SJCRH30 (cell line): Measurements from ENCODE around the gene BPIFB1. TPM values are rescaled to one million over a fixed set of nuclear protein-coding genes. Genes with fewer than 3 reads are reported as not detected.

Experiments
- DNase-seq, 2 experiments: peaks; one replicate each; pipeline ENCODE4 v3.0.0-alpha.2; 2015 to 2020
- H3K27ac ChIP-seq: fragments of 250-450 bp; sonication (Bioruptor Pico); 2 replicates; pipeline ENCODE4 v1.5.1; 2020; ENCODE audit warnings: mild to moderate bottlenecking, moderate library complexity
- H3K27me3 ChIP-seq: fragments of 250-450 bp; sonication (Bioruptor Pico); 2 replicates; pipeline ENCODE4 v1.5.1; 2020; ENCODE audit warnings: mild to moderate bottlenecking, moderate library complexity
- H3K36me3 ChIP-seq: fragments of 250-450 bp; sonication (Bioruptor Pico); 2 replicates; pipeline ENCODE4 v1.5.1; 2020; ENCODE audit warnings: mild to moderate bottlenecking, moderate library complexity
- H3K4me1 ChIP-seq: fragments of 250-450 bp; sonication (Bioruptor Pico); 2 replicates; pipeline ENCODE4 v1.5.1; 2020; ENCODE audit warnings: mild to moderate bottlenecking, moderate library complexity
- H3K4me3 ChIP-seq: fragments of 250-450 bp; sonication (Bioruptor Pico); 2 replicates; pipeline ENCODE4 v1.5.1; 2020; ENCODE audit warnings: mild to moderate bottlenecking, moderate library complexity
- H3K9me3 ChIP-seq: fragments of 250-450 bp; sonication (Bioruptor Pico); replicated peaks from 2 replicates; pipeline ENCODE4 v1.5.1; 2020; ENCODE audit warnings: mild to moderate bottlenecking, moderate library complexity
- total RNA-seq: library from RNA; depleted of rRNA; stranded (reverse); fragments of >200 nt; shearing (Covaris generic); gene quantifications from 2 replicates; pipeline ENCODE4 v1.2.3, GENCODE V29; 2014

BPIFB1 gene
- total RNA-seq, 1 experiment from 2014 or later: not detected

GRCh38 chr20:33279261-33279910 is 3.6 kb upstream of the BPIFB1 start:
- no peaks in the 10 kb centered on the region for H3K36me3 ChIP-seq
- no peak overlapping the region for H3K4me3 ChIP-seq
- DNase-seq: no peak
- H3K9me3 ChIP-seq: no peaks in the 10 kb centered on the region
- H3K4me1 ChIP-seq: no peaks in the 10 kb centered on the region
- no peak overlapping the region for H3K27ac ChIP-seq
- H3K27me3 ChIP-seq: peaks cover 70% of the 10 kb centered on the region

- no peaks in the 10 kb centered on the region for H3K4me1 ChIP-seq
- no peaks in the 10 kb centered on the region for H3K9me3 ChIP-seq
- H3K36me3 ChIP-seq: no peaks in the 10 kb centered on the region
- H3K27ac ChIP-seq: no peak overlapping the region
- DNase-seq: no peak
- peaks cover 72% of the 10 kb centered on the region for H3K27me3 ChIP-seq
- no peak overlapping the region for H3K4me3 ChIP-seq
These were observed 2.9 kb upstream of the BPIFB1 start for GRCh38 chr20:33280000-33280680.

- no peaks in the 10 kb centered on the region for H3K4me1 ChIP-seq
- H3K4me3 ChIP-seq: no peak overlapping the region
- DNase-seq: no peak
- H3K36me3 ChIP-seq: no peaks in the 10 kb centered on the region
- no peaks in the 10 kb centered on the region for H3K9me3 ChIP-seq
- H3K27ac ChIP-seq: no peak overlapping the region
- H3K27me3 ChIP-seq: peaks cover 73% of the 10 kb centered on the region
These were observed 2.2 kb upstream of the BPIFB1 start for GRCh38 chr20:33280775-33281174.

- H3K4me1 ChIP-seq: no peaks in the 10 kb centered on the region
- DNase-seq: no peak
- peaks cover 73% of the 10 kb centered on the region for H3K27me3 ChIP-seq
- H3K4me3 ChIP-seq: no peak overlapping the region
- no peaks in the 10 kb centered on the region for H3K36me3 ChIP-seq
- no peaks in the 10 kb centered on the region for H3K9me3 ChIP-seq
- no peak overlapping the region for H3K27ac ChIP-seq
These were observed 1.4 kb upstream of the BPIFB1 start for GRCh38 chr20:33281550-33282146.

GRCh38 chr20:33282196-33282934 is 649 bp upstream of the BPIFB1 start:
- Histone ChIP-seq H3K27me3 (peaks cover 74% of the 10 kb centered on the region), H3K36me3 (no peaks in the 10 kb centered on the region)
- DNase-seq: no peak

GRCh38 chr20:33284284-33284683 is 1.3 kb downstream of the BPIFB1 start:
- Histone ChIP-seq H3K27ac (no peak overlapping the region), H3K9me3 (no peaks in the 10 kb centered on the region), H3K4me1 (no peaks in the 10 kb centered on the region), H3K27me3 (peaks cover 60% of the 10 kb centered on the region), H3K4me3 (no peak overlapping the region), H3K36me3 (no peaks in the 10 kb centered on the region)
- no peak for DNase-seq

More at GRCh38 chr20:33282196-33282934, 649 bp upstream of the BPIFB1 start:
- Histone ChIP-seq H3K27ac (no peak overlapping the region), H3K4me1 (no peaks in the 10 kb centered on the region), H3K4me3 (no peak overlapping the region), H3K9me3 (no peaks in the 10 kb centered on the region)

- Histone ChIP-seq H3K36me3 (no peaks in the 10 kb centered on the region), H3K4me3 (no peak overlapping the region), H3K27me3 (peaks cover 55% of the 10 kb centered on the region), H3K27ac (no peak overlapping the region), H3K9me3 (no peaks in the 10 kb centered on the region), H3K4me1 (no peaks in the 10 kb centered on the region)
- DNase-seq: no peak
These were observed 1.9 kb downstream of the BPIFB1 start for GRCh38 chr20:33284937-33285336.

GRCh38 chr20:33285861-33286495 is 3.0 kb downstream of the BPIFB1 start:
- Histone ChIP-seq H3K27ac (no peak overlapping the region), H3K27me3 (peaks cover 47% of the 10 kb centered on the region)
- DNase-seq: no peak

GRCh38 chr20:33287884-33288283 is 4.9 kb downstream of the BPIFB1 start:
- no peaks in the 10 kb centered on the region for H3K4me1 ChIP-seq
- peaks cover 44% of the 10 kb centered on the region for H3K27me3 ChIP-seq
- no peaks in the 10 kb centered on the region for H3K9me3 ChIP-seq
- no peak overlapping the region for H3K4me3 ChIP-seq
- no peaks in the 10 kb centered on the region for H3K36me3 ChIP-seq
- DNase-seq: no peak
- no peak overlapping the region for H3K27ac ChIP-seq

More at GRCh38 chr20:33285861-33286495, 3.0 kb downstream of the BPIFB1 start:
- H3K4me3 ChIP-seq: no peak overlapping the region
- no peaks in the 10 kb centered on the region for H3K36me3 ChIP-seq
- no peaks in the 10 kb centered on the region for H3K4me1 ChIP-seq
- no peaks in the 10 kb centered on the region for H3K9me3 ChIP-seq

GRCh38 chr20:33290852-33291251 is 7.8 kb downstream of the BPIFB1 start:
- H3K4me3 ChIP-seq: no peak overlapping the region
- no peak overlapping the region for H3K27ac ChIP-seq
- H3K27me3 ChIP-seq: peaks cover 36% of the 10 kb centered on the region
- no peak for DNase-seq
- H3K36me3 ChIP-seq: no peaks in the 10 kb centered on the region
- no peaks in the 10 kb centered on the region for H3K4me1 ChIP-seq
- no peaks in the 10 kb centered on the region for H3K9me3 ChIP-seq

- DNase-seq: no peak
- H3K36me3 ChIP-seq: no peaks in the 10 kb centered on the region
- H3K27me3 ChIP-seq: peaks cover 30% of the 10 kb centered on the region
- H3K4me1 ChIP-seq: no peaks in the 10 kb centered on the region
- no peaks in the 10 kb centered on the region for H3K9me3 ChIP-seq
- no peak overlapping the region for H3K4me3 ChIP-seq
- H3K27ac ChIP-seq: no peak overlapping the region
These were observed 8.4 kb downstream of the BPIFB1 start for GRCh38 chr20:33291416-33291815.

- no peaks in the 10 kb centered on the region for H3K9me3 ChIP-seq
- H3K4me1 ChIP-seq: no peaks in the 10 kb centered on the region
- peak; percentile 53 to 80 for DNase-seq
- peaks cover 29% of the 10 kb centered on the region for H3K27me3 ChIP-seq
- H3K4me3 ChIP-seq: no peak overlapping the region
- H3K36me3 ChIP-seq: no peaks in the 10 kb centered on the region
- H3K27ac ChIP-seq: no peak overlapping the region
These were observed 8.9 kb downstream of the BPIFB1 start for GRCh38 chr20:33291830-33292355.

- H3K27me3 ChIP-seq: peaks cover 37% of the 10 kb centered on the region
- H3K4me3 ChIP-seq: no peak overlapping the region
- no peak for DNase-seq
- H3K9me3 ChIP-seq: no peaks in the 10 kb centered on the region
- no peaks in the 10 kb centered on the region for H3K4me1 ChIP-seq
- no peaks in the 10 kb centered on the region for H3K36me3 ChIP-seq
- H3K27ac ChIP-seq: no peak overlapping the region
These were observed 13.2 kb downstream of the BPIFB1 start for GRCh38 chr20:33296206-33296605.

GRCh38 chr20:33298391-33298790 is 15.4 kb downstream of the BPIFB1 start:
- Histone ChIP-seq H3K27me3 (peaks cover 31% of the 10 kb centered on the region), H3K9me3 (no peaks in the 10 kb centered on the region), H3K36me3 (no peaks in the 10 kb centered on the region), H3K4me3 (no peak overlapping the region), H3K27ac (no peak overlapping the region), H3K4me1 (no peaks in the 10 kb centered on the region)
- DNase-seq: no peak
